ENCODE results near the gene GPR17.

DNA sequence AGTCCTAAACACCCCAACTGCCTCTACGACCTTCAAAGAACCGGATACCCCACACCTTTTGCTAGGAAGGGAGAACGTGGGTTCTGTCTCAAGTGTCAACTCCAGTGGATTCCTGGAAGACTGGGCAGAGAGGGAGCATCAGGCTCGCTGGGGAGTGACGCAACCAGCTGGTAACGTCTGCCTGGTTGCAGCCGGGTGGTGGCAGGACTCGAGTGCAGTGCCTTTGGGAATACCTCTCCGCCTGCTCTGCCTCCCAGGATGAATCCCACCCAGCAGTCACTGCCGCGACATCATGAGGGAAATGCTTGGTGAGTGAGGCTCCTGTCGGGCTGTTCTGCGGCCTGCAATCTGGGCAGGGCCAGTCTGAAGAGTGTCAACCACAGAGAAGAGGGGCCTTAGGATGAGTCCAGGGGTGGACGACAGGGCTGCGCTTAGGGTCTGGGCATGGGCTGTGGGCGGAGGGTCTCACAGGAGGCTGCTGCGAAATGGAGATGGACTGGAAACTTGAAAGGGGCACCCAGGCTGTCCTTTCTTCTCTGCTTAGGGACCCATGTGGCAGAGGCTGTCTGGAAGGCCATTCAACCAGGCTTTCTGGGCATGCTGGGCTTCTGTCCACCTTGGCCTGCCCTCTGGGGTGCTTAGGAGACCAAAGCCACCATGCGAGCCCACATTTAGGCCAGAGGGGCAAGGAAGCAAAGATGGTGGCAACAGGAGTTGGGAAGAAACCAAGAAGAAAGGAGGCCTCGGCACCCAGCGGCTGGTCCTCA, 12.9 kb downstream of the GPR17 start:
- TF ChIP-seq, protein P1, sequence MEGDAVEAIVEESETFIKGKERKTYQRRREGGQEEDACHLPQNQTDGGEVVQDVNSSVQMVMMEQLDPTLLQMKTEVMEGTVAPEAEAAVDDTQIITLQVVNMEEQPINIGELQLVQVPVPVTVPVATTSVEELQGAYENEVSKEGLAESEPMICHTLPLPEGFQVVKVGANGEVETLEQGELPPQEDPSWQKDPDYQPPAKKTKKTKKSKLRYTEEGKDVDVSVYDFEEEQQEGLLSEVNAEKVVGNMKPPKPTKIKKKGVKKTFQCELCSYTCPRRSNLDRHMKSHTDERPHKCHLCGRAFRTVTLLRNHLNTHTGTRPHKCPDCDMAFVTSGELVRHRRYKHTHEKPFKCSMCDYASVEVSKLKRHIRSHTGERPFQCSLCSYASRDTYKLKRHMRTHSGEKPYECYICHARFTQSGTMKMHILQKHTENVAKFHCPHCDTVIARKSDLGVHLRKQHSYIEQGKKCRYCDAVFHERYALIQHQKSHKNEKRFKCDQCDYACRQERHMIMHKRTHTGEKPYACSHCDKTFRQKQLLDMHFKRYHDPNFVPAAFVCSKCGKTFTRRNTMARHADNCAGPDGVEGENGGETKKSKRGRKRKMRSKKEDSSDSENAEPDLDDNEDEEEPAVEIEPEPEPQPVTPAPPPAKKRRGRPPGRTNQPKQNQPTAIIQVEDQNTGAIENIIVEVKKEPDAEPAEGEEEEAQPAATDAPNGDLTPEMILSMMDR (IDR thresholded peaks at IDR 0.05; ENCODE audit: poor library complexity) = no peak
- no peak for TF ChIP-seq EZH2phosphoT487 (IDR thresholded peaks at IDR 0.05; ENCODE audit: low read depth, severe bottlenecking, unreplicated experiment)
- no peak for TF ChIP-seq EZH2 (IDR thresholded peaks at IDR 0.05; ENCODE audit: borderline replicate concordance)
